HG02623 (cell line): ENCODE measurements around the gene AGTRAP.

Experiments
- ATAC-seq: cut with Tn5 transposase; IDR thresholded peaks from one replicate; pipeline ENCODE4 v1.9.1; 2021; ENCODE audit warnings: moderate library complexity; ENCODE audit not compliant: unreplicated experiment

Gene AGTRAP

GRCh38 chr1:11761285-11761684 lies 25.3 kb downstream of the AGTRAP start:
- no peak for ATAC-seq

GRCh38 chr1:11761988-11762406 lies 26.1 kb downstream of the AGTRAP start, which contains the start of gene C1orf167:
TSS of gene C1orf167 (plus strand) at chr1:11762193. CDS start at chr1:11764401, 2,208 bp downstream.
- no peak for ATAC-seq

- ATAC-seq = no peak
Measured at GRCh38 chr1:11764115-11764514, 28.2 kb downstream of the AGTRAP start.

DNA sequence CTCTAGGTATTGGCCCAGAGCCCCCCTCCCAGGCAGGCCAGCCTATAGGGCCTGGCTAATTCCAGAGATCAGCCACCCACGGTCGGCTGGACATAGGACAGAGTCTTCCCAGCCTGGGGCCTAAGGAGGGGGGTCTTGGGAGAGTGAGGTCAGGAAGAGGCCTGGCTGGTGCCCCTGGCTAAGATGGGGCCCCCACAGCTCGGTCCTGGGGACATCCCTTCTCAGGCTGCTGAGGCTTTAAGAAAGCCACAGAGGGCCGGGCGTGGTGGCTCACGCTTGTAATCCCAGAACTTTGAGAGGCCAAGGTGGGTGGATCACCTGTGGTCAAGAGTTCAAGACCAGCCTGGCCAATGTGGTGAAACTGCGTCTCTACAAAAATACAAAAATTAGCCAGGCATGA lies 28.6 kb downstream of the AGTRAP start:
- no peak for ATAC-seq

DNA sequence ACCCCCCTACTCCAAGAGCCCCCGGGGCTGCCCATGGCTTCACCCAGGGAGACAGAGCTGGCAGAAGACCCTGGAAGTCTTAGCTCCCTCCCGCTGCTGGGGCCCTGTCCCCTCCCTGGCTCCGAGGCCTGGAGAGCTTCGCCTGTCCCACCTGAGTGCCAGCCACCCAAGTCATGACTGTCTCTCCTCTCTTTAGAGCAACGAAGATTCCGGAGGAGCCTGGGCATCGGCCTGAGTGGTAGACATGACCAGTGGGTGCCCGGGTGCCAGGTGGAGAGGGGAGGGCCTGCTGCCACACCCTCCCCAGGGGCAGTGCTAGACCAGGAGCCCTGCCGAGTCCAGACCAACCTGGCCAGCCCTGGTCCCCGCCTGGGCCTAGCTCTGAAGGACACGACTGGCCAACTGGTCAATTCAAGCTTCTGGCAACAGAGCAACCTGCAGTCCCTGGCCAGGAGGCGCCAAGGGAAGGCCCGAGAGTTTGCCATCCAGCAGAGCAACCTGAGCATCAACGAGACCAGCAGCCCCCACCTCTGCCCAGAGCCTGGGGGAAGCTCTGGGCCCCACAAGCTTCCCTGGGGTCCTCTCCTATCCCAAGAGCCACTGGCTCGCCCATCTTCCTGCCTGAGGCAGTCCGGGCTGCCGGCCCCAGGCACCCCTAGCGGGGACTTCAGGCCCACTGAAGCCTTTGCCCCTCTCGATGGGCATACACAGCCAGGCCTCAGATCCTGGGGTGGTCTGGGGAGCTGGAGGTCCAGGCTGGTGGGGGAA lies 29.9 kb downstream of the AGTRAP start:
- no peak for ATAC-seq

GRCh38 chr1:11766429-11766776 lies 30.5 kb downstream of the AGTRAP start:
- no peak for ATAC-seq

DNA sequence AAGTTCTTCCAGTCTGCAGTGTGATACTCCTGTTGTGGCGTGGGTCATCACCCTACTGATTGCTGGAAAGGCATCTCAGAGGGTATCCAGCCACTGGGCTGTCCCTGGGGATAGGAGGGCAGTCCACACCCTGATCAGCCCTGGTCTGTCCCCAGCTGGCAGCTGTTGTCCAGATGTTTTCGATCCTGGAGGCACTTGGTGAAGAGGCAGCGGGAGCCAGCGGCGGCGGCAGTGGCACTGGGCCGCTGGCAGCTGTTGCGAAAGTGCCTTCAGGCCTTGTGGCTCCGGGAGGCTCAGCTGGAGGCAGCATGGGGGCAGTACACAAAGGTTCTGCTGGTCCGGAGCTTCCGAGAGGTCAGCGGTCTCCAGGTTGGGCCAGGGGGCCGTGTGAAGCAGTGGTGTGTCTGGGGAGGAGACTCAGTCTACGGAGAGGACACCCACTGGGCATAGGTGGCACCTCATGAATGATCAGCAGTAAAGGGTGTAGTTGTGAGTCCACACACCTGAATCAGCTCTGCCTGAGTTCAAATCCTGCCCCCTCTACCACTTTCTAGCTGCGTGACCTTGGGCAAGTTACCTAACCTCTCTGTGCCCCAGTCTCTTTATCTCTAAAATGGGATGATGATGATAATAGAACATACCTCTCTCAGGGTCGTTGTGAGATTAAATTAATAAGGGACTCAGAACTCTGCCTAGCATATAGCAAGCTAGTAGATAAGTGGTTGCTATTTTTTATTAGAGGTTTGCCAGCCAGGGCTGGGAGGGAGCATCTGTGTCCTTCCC lies 32.2 kb downstream of the AGTRAP start:
- ATAC-seq = no peak

DNA sequence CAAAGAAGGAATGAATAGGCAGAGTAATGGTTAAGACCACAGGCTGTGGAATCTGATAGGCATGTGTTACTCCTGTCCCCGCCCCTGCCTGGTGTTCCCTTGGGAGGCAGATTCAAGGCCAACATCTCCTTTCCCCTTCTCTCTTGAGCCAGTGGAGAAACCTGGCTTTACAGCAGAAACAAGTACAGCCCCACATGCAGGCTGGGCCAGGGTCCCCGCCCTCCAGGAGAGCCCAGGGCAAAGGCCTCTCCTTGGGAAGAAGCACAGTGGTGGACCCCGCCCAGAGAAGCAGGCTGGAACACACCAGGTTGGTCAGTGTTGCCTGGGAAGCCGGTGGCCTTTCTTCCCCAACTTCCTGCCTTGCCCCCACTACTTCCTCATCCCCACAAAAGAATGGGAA lies 32.9 kb downstream of the AGTRAP start:
- no peak for ATAC-seq

GRCh38 chr1:11769274-11769673 lies 33.3 kb downstream of the AGTRAP start:
- ATAC-seq = no peak

DNA sequence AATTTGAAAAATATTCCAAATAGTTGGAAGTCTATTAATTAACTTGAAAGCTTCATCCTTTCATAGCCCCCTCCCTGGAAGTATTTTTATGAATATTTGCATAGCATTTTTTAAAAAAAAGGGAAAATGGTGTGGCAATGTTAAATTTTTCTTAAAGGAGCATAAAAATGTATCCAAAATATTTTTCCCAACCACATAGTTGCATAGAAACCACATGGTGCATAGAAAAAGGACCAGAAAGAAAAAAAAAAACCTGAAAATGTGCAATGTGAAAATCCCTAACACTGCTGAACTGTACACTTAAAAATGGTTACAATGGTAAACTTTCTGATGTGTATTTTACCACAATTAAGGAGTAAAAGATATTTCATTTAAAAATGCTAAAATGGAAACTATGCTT lies 34.1 kb downstream of the AGTRAP start:
- ATAC-seq = no peak

GRCh38 chr1:11771481-11772043 lies 35.6 kb downstream of the AGTRAP start:
- ATAC-seq = no peak

DNA sequence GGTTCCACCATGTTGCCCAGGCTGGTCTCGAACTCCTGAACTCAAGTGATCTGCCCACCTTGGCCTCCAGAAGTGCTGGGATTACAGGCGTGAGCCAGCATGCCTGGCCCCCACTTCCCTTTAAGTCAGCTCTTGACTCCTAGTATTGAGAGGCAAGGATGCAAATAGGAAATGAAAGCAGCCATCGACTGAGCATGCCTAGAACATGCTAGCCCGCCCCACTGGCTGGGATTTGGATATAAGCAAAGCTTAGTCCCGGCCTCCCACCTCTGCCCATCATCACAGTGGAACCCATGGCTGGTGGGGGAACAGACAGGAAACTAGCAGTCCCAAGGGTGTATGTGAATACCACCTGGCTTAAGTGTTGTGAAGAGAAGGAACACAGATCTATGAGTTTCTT lies 36.5 kb downstream of the AGTRAP start:
- ATAC-seq = no peak

DNA sequence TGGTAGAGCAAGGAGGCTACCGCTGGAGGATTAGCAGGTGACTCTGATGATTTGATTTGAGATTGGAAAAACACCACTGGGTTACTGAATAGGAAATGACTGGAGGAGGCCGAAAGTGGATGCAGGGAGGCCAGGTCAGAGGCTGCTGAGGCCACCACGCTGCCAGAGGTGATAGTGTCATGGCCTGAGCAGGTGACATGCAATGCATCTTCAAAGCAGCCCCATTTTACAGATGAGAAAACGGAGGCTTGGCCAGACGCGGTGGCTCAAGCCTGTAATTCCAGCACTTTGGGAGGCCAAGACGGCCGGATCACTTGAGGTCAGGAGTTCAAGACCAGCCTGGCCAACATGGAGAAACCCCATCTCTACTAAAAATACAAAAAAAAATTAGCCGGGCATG lies 38.8 kb downstream of the AGTRAP start:
- ATAC-seq = no peak

DNA sequence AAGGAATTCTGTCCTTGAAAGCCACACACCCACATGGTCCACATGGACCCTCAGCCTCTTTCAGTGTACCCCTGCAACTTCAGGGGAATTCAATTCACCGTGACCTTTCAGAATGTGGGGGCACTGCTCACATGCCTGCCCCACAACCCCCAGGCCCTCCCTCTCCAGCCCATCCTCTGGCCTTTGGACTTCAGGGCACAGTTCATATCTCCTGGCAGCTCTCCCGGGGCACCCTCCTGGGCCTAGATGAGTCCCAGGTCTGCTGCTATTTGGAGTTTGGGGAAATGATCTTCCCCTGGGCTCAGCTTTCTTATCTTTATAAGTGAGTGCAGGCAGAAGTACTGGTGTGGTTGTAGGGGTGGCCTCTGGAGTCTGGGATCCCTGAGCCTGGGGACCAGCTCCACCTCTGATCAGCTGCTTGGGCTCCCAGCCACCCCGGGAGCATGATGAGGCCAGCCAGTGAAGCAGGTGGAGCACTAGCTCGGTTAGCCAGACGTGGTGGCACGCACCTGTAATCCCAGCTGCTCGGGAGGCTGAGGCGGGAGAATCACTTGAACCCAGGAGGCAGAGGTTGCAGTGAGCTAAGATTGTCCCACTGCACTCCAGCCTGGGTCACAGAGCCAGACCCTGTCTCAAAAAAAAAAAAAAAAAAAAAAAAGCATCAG lies 41.9 kb downstream of the AGTRAP start:
- no peak for ATAC-seq

GRCh38 chr1:11778336-11778735 lies 42.4 kb downstream of the AGTRAP start:
- ATAC-seq = no peak

- ATAC-seq = no peak
Measured at GRCh38 chr1:11778844-11779623, 43.1 kb downstream of the AGTRAP start.

DNA sequence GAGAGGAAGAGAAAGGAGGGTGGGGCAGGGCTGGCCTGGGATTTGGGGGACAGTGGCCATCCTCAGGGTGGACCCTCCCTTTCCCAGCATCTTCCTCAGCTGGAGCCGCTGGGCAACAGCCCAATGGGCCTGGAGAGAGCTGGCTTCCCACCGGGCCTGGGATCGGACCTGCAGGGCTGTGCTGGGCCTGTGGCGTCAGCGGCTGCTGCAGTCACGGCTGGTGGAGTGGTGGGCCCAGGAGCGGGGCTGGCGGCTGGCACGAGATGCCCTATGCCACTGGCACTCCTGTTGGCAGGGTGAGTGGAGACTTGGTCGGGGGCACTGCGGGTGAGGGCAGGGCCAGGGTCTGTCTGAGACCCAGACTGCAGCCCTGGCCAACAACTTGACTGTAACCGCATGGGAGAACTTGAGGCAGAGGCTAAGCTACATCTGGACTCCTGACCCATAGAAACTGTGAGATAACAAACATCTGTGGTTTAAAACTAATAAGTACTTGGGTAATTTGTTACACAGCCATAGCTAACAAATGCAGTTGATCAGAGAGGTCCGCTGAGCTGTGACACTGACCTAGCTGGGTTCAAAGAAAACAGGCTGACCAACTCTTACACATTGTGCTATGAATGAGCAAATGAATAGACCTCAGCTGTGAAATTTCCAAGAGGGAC lies 43.9 kb downstream of the AGTRAP start:
- ATAC-seq = no peak

DNA sequence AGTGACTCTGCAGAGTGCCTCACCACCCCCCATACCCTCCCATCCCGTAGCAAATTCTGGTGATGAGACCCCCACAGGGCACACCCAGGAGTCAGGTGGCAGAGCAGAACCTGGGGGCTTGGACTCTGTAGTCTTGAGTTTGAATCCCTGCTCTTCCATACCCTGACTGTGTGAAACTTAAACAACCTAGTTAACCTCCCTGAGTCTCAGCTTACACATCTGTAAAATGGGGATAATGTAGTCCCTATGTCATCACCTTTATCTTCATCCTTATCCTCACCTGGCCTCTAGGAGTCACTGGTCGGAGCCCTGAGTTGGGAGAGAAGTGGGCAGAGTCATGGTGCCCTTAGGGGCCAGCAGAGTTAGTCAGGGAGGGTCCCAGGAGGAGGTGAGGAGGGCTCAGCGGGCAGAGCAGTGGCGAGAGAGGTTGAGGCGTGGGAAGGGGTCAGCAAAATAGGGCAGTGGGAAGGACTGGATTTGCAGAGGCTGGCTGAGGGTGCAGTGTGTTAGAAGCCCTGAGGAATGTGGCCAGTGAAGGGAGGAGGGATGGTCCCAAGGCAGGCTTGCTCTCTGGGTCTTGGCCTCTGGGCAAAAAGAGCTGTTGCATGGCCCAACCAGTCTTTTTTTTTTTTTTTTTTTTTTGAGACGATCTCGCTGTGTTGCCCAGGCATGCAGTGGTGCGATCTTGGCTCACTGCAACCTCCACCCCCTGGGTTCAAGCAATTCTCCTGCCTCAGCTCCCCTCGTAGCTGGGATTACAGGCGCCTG lies 44.6 kb downstream of the AGTRAP start:
- no peak for ATAC-seq

GRCh38 chr1:11781297-11781696 lies 45.4 kb downstream of the AGTRAP start:
- no peak for ATAC-seq
